SU-DHL-6 (cell line): Measurements from ENCODE around the gene TCF7L1.
A peak's percentile ranks its signal among the peaks of the same experiment; 100 is the strongest.

Experiments
- H2AFZ ChIP-seq: fragments of 200-600 bp; sonication (generic); 2 replicates; pipeline ENCODE4 v1.6.1; 2014; ENCODE audit warnings: low read depth, mild to moderate bottlenecking, moderate library complexity, mixed read lengths, antibody characterized with exemption, low read length; ENCODE audit not compliant: severe bottlenecking
- H3F3A ChIP-seq: fragments of 200-600 bp; shearing (Covaris generic); 2 replicates; pipeline ENCODE4 v1.6.0; 2016; ENCODE audit warnings: antibody characterized with exemption, mild to moderate bottlenecking; ENCODE audit not compliant: insufficient read depth
- H3K27ac ChIP-seq: fragments of 200-600 bp; sonication (generic); 2 replicates; pipeline ENCODE4 v1.5.1; 2016; ENCODE audit warnings: low read depth, mild to moderate bottlenecking, low read length, moderate library complexity, mixed read lengths
- H3K27me3 ChIP-seq: fragments of 200-600 bp; sonication (generic), shearing (Covaris generic); 2 replicates; pipeline ENCODE4 v1.6.0; 2014; ENCODE audit warnings: mild to moderate bottlenecking, low read length
- H3K36me3 ChIP-seq: fragments of 200-600 bp; sonication (generic); 2 replicates; pipeline ENCODE4 v1.6.1; 2014; ENCODE audit warnings: mild to moderate bottlenecking, low read length, mixed read lengths
- H3K4me2 ChIP-seq: fragments of 300-600, 200-600 bp; shearing (Covaris generic), sonication (generic); 2 replicates; pipeline ENCODE4 v1.6.0; 2014; ENCODE audit warnings: low read length, low read depth, mild to moderate bottlenecking; ENCODE audit not compliant: poor library complexity, severe bottlenecking
- H3K4me3 ChIP-seq: fragments of 200-600 bp; sonication (generic); 2 replicates; pipeline ENCODE4 v1.5.1; 2014; ENCODE audit warnings: antibody characterized with exemption, low read length, mild to moderate bottlenecking, mixed read lengths; ENCODE audit not compliant: insufficient read depth, poor library complexity, severe bottlenecking
- H3K79me2 ChIP-seq: fragments of 200-600 bp; sonication (generic); 2 replicates; pipeline ENCODE4 v1.6.1; 2014; ENCODE audit warnings: mild to moderate bottlenecking, low read length, moderate library complexity; ENCODE audit not compliant: insufficient read depth
- H3K9ac ChIP-seq: fragments of 200-600 bp; sonication (generic); 2 replicates; pipeline ENCODE4 v1.7.0; 2014; ENCODE audit warnings: mild to moderate bottlenecking, low read length
- H3K9me2 ChIP-seq: fragments of 200-600 bp; sonication (generic); replicated peaks from 2 replicates; pipeline ENCODE4 v1.6.1; 2014; ENCODE audit warnings: low read length; ENCODE audit not compliant: insufficient read depth
- H3K9me3 ChIP-seq: fragments of 200-600 bp; sonication (generic); 2 replicates; pipeline ENCODE4 v1.6.1; 2014; ENCODE audit warnings: low read length, mixed read lengths; ENCODE audit not compliant: insufficient read depth
- H4K20me1 ChIP-seq: fragments of 200-600 bp; sonication (generic); 2 replicates; pipeline ENCODE4 v1.6.1; 2014; ENCODE audit warnings: low read depth, mild to moderate bottlenecking, antibody characterized with exemption, low read length, moderate library complexity, mixed read lengths
- EZH2phosphoT487 ChIP-seq: fragments of 200-600 bp; sonication (generic), shearing (Covaris generic); conservative IDR thresholded peaks from 2 replicates; pipeline ENCODE4 v1.6.1; 2018; ENCODE audit warnings: mild to moderate bottlenecking, antibody characterized with exemption, low read length, moderate library complexity, mixed read lengths
- TF ChIP-seq, protein P1 (sequence below): fragments of 200-600 bp; sonication (generic); IDR thresholded peaks from one replicate; pipeline ENCODE4 v1.5.1; 2017; ENCODE audit warnings: antibody characterized with exemption, mild to moderate bottlenecking, low read length, moderate library complexity; ENCODE audit not compliant: insufficient read depth, poor library complexity, severe bottlenecking

TCF7L1 gene

GRCh38 chr2:85265304-85265703 is 132.1 kb downstream of the TCF7L1 start:
- Histone ChIP-seq H3K9me2 (no peaks in the 10 kb centered on the region), H2AFZ (no peak overlapping the region), H3K36me3 (no peaks in the 10 kb centered on the region), H3K27ac (no peak overlapping the region), H3K9ac (no peak overlapping the region), H3K4me3 (no peak overlapping the region), H4K20me1 (no peaks in the 10 kb centered on the region), H3K4me2 (no peak overlapping the region), H3K79me2 (no peaks in the 10 kb centered on the region), H3K9me3 (no peaks in the 10 kb centered on the region), H3K27me3 (no peaks in the 10 kb centered on the region), H3F3A (no peaks in the 10 kb centered on the region)
- TF ChIP-seq, protein P1, sequence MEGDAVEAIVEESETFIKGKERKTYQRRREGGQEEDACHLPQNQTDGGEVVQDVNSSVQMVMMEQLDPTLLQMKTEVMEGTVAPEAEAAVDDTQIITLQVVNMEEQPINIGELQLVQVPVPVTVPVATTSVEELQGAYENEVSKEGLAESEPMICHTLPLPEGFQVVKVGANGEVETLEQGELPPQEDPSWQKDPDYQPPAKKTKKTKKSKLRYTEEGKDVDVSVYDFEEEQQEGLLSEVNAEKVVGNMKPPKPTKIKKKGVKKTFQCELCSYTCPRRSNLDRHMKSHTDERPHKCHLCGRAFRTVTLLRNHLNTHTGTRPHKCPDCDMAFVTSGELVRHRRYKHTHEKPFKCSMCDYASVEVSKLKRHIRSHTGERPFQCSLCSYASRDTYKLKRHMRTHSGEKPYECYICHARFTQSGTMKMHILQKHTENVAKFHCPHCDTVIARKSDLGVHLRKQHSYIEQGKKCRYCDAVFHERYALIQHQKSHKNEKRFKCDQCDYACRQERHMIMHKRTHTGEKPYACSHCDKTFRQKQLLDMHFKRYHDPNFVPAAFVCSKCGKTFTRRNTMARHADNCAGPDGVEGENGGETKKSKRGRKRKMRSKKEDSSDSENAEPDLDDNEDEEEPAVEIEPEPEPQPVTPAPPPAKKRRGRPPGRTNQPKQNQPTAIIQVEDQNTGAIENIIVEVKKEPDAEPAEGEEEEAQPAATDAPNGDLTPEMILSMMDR = no peak
- no peak for TF ChIP-seq EZH2phosphoT487

GRCh38 chr2:85266146-85267041 is 133.2 kb downstream of the TCF7L1 start:
- H3K27me3 ChIP-seq = no peaks in the 10 kb centered on the region
- H3K79me2 ChIP-seq = no peaks in the 10 kb centered on the region
- H4K20me1 ChIP-seq = no peaks in the 10 kb centered on the region
- H3K9me2 ChIP-seq = no peaks in the 10 kb centered on the region
- no peak overlapping the region for H2AFZ ChIP-seq
- no peak overlapping the region for H3K4me3 ChIP-seq
- H3K27ac ChIP-seq = no peak overlapping the region
- H3K9me3 ChIP-seq = no peaks in the 10 kb centered on the region
- no peaks in the 10 kb centered on the region for H3K36me3 ChIP-seq
- no peak overlapping the region for H3K9ac ChIP-seq
- H3K4me2 ChIP-seq = no peak overlapping the region
- no peak for TF ChIP-seq EZH2phosphoT487
- TF ChIP-seq, protein P1 = peak; percentile 98
- H3F3A ChIP-seq = no peaks in the 10 kb centered on the region

DNA sequence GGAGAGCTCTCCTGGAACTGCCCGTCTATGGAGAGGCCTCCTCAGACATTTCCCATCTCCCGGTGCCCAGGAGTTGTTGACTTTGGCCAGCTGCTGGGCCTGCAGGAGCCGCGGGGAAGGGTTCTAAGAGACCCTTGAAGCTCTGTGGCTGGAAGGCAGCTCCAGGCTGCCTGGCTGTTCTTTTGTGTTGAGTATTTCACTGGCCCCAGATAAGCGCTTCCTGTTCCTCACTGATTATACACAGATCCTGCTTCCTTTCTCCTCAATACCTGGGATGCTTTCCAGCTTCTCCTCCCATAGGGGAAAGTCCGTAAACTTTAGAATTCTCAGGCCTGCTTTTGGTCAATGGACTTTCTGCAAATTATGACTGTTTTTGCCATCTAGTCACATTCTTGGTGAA is 136.8 kb downstream of the TCF7L1 start:
- Histone ChIP-seq H3K27me3 (no peaks in the 10 kb centered on the region), H3K9me2 (no peaks in the 10 kb centered on the region), H3F3A (no peaks in the 10 kb centered on the region), H3K9ac (no peak overlapping the region), H4K20me1 (no peaks in the 10 kb centered on the region), H3K27ac (no peak overlapping the region), H3K9me3 (no peaks in the 10 kb centered on the region), H2AFZ (no peak overlapping the region), H3K79me2 (no peaks in the 10 kb centered on the region), H3K4me2 (no peak overlapping the region), H3K36me3 (no peaks in the 10 kb centered on the region), H3K4me3 (no peak overlapping the region)
- TF ChIP-seq, protein P1 = no peak
- TF ChIP-seq EZH2phosphoT487 = no peak
